Suprapubic skin (tissue), 4 donors: ENCODE data around the gene ASB10. TPM values are rescaled to one million over a fixed set of nuclear protein-coding genes. Genes with fewer than 3 reads are reported as not detected.

Experiments used
- DNase-seq, 2 donors: peaks; one replicate each; pipeline ENCODE4 v3.0.0-alpha.2; 2019; ENCODE audit warnings: low spot score in 2 of 2
- H3K27ac ChIP-seq: fragments of 200-600 bp; sonication (generic); one replicate; pipeline ENCODE4 v1.5.1; 2019
- H3K27me3 ChIP-seq: fragments of 200-600 bp; sonication (generic); one replicate; pipeline ENCODE4 v1.5.1; 2019
- H3K36me3 ChIP-seq: fragments of 200-600 bp; sonication (generic); one replicate; pipeline ENCODE4 v1.5.1; 2019
- H3K4me1 ChIP-seq: fragments of 200-600 bp; sonication (generic); one replicate; pipeline ENCODE4 v1.5.1; 2019
- H3K4me3 ChIP-seq: fragments of 200-600 bp; sonication (generic); one replicate; pipeline ENCODE4 v1.5.1; 2019; ENCODE audit warnings: mild to moderate bottlenecking
- H3K9me3 ChIP-seq: fragments of 200-600 bp; sonication (generic); one replicate; pipeline ENCODE4 v1.5.1; 2019
- EP300 ChIP-seq: sonication (generic); formaldehyde crosslinking; IDR thresholded peaks from one replicate; pipeline ENCODE4 v1.6.1; 2017; ENCODE audit warnings: antibody characterized with exemption
- POLR2A ChIP-seq, 2 donors: fragments of 450-650 bp; IDR thresholded peaks; one replicate each; pipeline ENCODE4 v1.6.1; 2017; ENCODE audit warnings: antibody characterized with exemption in 2 of 2, mild to moderate bottlenecking in 2 of 2, moderate library complexity in 2 of 2
- POLR2AphosphoS5 ChIP-seq, 3 donors: sonication (generic); formaldehyde crosslinking; IDR thresholded peaks; one replicate each; pipeline ENCODE4 v1.6.1; 2017; ENCODE audit warnings: antibody characterized with exemption in 3 of 3
- WGBS: methylation state at CpG from one replicate; pipeline ENCODE4 v1.1.5; 2018; 5-methylcytosine and 5-hydroxymethylcytosine counted together
- total RNA-seq, 4 donors: library from RNA; depleted of rRNA; stranded (reverse); fragments of >200 nt; gene quantifications; one replicate each; pipeline ENCODE4 v1.1.0, GENCODE V29; 2016
- TF ChIP-seq, protein P1 (sequence below), 2 donors: fragments of 200-600 bp in 1 of 2; fragments of 450-650 bp in 1 of 2; sonication (generic) in 1 of 2; IDR thresholded peaks; one replicate each; pipeline ENCODE4 v1.5.1; 2016 to 2019; ENCODE audit warnings: antibody characterized with exemption in 2 of 2, mild to moderate bottlenecking in 1 of 2, moderate library complexity in 1 of 2

ASB10 gene
- total RNA-seq, 4 donors from 2014 or later = not detected

DNA sequence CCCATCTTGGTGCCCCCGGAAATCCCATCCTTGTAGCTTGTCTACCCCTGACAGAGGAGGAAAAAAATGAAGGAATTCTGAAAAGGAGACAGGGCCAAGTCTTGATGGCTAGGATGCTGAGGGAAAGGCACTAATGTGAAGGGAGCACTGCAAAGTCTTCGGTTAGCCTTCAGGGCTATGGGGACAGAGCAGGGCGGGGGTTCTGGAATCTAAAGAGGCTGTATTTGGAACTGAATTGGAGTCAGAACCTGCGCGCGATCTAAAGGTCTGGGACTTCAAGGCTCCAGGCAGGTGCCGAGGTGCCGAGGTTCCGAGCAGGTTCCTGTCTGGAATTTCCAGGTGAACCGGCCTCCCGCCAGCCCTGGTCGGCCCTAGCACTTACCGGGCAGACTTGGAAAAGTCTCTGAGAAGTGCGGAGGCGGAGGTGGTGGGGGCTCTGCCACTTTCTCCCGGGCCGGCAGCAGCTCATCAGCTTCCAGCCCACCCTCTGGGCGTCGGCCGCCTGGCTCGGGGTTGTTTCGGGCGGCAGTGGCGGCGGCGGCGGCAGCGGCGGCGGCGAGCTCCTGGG lies 20.3 kb downstream of the ASB10 start:
- Histone ChIP-seq H3K27ac (no peak overlapping the region), H3K4me1 (peaks cover 17% of the 10 kb centered on the region), H3K36me3 (no peaks in the 10 kb centered on the region), H3K9me3 (no peaks in the 10 kb centered on the region), H3K27me3 (peaks cover 67% of the 10 kb centered on the region), H3K4me3 (peak overlapping the region; percentile 58)
- no peak for DNase-seq
- WGBS = 30% methylated on average over 12 of the region's 31 CpGs
- no peak for TF ChIP-seq POLR2A (IDR thresholded peaks at IDR 0.05)
- no peak for TF ChIP-seq POLR2AphosphoS5 (IDR thresholded peaks at IDR 0.05)
- no peak for TF ChIP-seq EP300
- TF ChIP-seq, protein P1, sequence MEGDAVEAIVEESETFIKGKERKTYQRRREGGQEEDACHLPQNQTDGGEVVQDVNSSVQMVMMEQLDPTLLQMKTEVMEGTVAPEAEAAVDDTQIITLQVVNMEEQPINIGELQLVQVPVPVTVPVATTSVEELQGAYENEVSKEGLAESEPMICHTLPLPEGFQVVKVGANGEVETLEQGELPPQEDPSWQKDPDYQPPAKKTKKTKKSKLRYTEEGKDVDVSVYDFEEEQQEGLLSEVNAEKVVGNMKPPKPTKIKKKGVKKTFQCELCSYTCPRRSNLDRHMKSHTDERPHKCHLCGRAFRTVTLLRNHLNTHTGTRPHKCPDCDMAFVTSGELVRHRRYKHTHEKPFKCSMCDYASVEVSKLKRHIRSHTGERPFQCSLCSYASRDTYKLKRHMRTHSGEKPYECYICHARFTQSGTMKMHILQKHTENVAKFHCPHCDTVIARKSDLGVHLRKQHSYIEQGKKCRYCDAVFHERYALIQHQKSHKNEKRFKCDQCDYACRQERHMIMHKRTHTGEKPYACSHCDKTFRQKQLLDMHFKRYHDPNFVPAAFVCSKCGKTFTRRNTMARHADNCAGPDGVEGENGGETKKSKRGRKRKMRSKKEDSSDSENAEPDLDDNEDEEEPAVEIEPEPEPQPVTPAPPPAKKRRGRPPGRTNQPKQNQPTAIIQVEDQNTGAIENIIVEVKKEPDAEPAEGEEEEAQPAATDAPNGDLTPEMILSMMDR (IDR thresholded peaks at IDR 0.05) = no peak

GRCh38 chr7:151161757-151162156 lies 25.3 kb downstream of the ASB10 start:
- H3K36me3 ChIP-seq = no peaks in the 10 kb centered on the region
- H3K27me3 ChIP-seq = peaks cover 33% of the 10 kb centered on the region
- H3K4me3 ChIP-seq = no peak overlapping the region
- WGBS = 86% methylated on average over 1 of the region's 1 CpG
- H3K4me1 ChIP-seq = peaks cover 2% of the 10 kb centered on the region
- no peaks in the 10 kb centered on the region for H3K9me3 ChIP-seq
- no peak for DNase-seq
- no peak overlapping the region for H3K27ac ChIP-seq
- TF ChIP-seq, protein P1 (IDR thresholded peaks at IDR 0.05) = no peak
- TF ChIP-seq POLR2AphosphoS5 (IDR thresholded peaks at IDR 0.05) (no peak), POLR2A (IDR thresholded peaks at IDR 0.05) (no peak), EP300 (no peak)

GRCh38 chr7:151157645-151158329 lies 29.3 kb downstream of the ASB10 start:
- TF ChIP-seq POLR2A (IDR thresholded peaks at IDR 0.05) (no peak), EP300 (no peak), POLR2AphosphoS5 (IDR thresholded peaks at IDR 0.05) (no peak)
- TF ChIP-seq, protein P1 (IDR thresholded peaks at IDR 0.05) = no peak
- 74% methylated on average over 7 of the region's 7 CpGs for WGBS
- no peak overlapping the region for H3K27ac ChIP-seq
- DNase-seq = no peak
- H3K4me3 ChIP-seq = no peak overlapping the region
- H3K36me3 ChIP-seq = no peaks in the 10 kb centered on the region
- peaks cover 11% of the 10 kb centered on the region for H3K27me3 ChIP-seq
- no peaks in the 10 kb centered on the region for H3K9me3 ChIP-seq
- no peaks in the 10 kb centered on the region for H3K4me1 ChIP-seq

- Histone ChIP-seq H3K4me3 (no peak overlapping the region), H3K27ac (no peak overlapping the region), H3K4me1 (peaks cover 7% of the 10 kb centered on the region), H3K9me3 (no peaks in the 10 kb centered on the region), H3K27me3 (peaks cover 28% of the 10 kb centered on the region), H3K36me3 (no peaks in the 10 kb centered on the region)
- WGBS = 60% methylated on average over 6 of the region's 6 CpGs
- DNase-seq = no peak
- TF ChIP-seq POLR2A (IDR thresholded peaks at IDR 0.05) (no peak), POLR2AphosphoS5 (IDR thresholded peaks at IDR 0.05) (no peak), EP300 (no peak)
- TF ChIP-seq, protein P1 (IDR thresholded peaks at IDR 0.05) = no peak
Measured at GRCh38 chr7:151152643-151153513, 34.2 kb downstream of the ASB10 start.

DNA sequence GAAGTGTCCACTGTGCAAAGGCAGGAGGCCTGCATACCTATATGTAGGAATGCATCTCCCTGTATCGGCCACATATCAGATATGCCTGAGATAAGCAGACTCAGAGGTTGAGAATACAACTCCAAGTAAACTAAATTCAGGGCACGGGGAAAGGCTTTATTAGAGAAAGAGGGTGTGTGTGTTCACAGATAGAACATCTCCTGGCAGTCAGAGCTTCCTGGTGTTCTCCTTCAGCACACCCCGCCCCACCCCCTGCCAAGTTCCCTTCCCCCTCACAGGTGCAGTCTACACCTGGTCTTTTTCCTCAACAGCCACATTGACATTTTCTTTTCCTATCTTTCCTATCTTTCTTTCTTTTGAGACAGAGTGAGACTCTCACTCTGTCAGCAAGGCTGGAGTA lies 36.7 kb downstream of the ASB10 start:
- H3K4me1 ChIP-seq = peaks cover 7% of the 10 kb centered on the region
- TF ChIP-seq EP300 (no peak), POLR2AphosphoS5 (IDR thresholded peaks at IDR 0.05) (no peak), POLR2A (IDR thresholded peaks at IDR 0.05) (no peak)
- TF ChIP-seq, protein P1 (IDR thresholded peaks at IDR 0.05) = no peak
- peaks cover 26% of the 10 kb centered on the region for H3K27me3 ChIP-seq
- no peak overlapping the region for H3K27ac ChIP-seq
- H3K4me3 ChIP-seq = no peak overlapping the region
- WGBS = 46% methylated on average over 3 of the region's 3 CpGs
- H3K36me3 ChIP-seq = peaks cover 4% of the 10 kb centered on the region
- H3K9me3 ChIP-seq = no peaks in the 10 kb centered on the region
- no peak for DNase-seq
